Measurements from ENCODE around the gene DUS2. TPM values are rescaled to one million over a fixed set of nuclear protein-coding genes. Genes with fewer than 3 reads are reported as not detected.

Gene DUS2
- total and polyA plus RNA-seq, 9 of the 15 experiments (the other 6 are each of a cell fraction or from before 2014, with no cell fraction given) = 5.8 to 22.5 (median 20.6) TPM

- H3K4me1 ChIP-seq (replicated peaks in 1 of 2; ENCODE audit: control insufficient read depth in 2 of 2, insufficient read depth in 2 of 2, low read length in 2 of 2) = peaks cover 14 to 27% of the 10 kb centered on the region in 2 experiments
- no peak for DNase-seq (ENCODE audit: extremely low read depth in 1 of 4, low spot score in 3 of 4)
- H3K36me3 ChIP-seq (ENCODE audit: control insufficient read depth, insufficient read depth, low read length) = no peaks in the 10 kb centered on the region
- ChIA-PET CTCF (ENCODE audit: low intra/inter-chr PET ratio) (no interaction called here), POLR2A (interaction anchor here (0.7 to 1.5 kb wide), 3 partner anchors 9 to 16 kb away, joined by 3 to 4 read pairs (median 3); no protein-coding TSS in a partner anchor)
- H3K27ac ChIP-seq (ENCODE audit: extremely low read depth, low read depth, low read length) = no peak overlapping the region
- H3K27me3 ChIP-seq (ENCODE audit: control insufficient read depth in 2 of 2, insufficient read depth in 2 of 2, low read length in 2 of 2) = peaks cover 0 to 4% of the 10 kb centered on the region in 2 experiments; a peak in 1 of 5 replicates
- H3K9ac ChIP-seq (ENCODE audit: insufficient read depth in 1 of 2, low read depth in 2 of 2, low read length in 2 of 2) = no peak overlapping the region
- WGBS (ENCODE audit: insufficient coverage, low coverage, missing lambda C conversion rate) = 82% methylated on average over 38 of the region's 49 CpGs
- no peaks in the 10 kb centered on the region for H3K79me2 ChIP-seq (ENCODE audit: control insufficient read depth, insufficient read depth, low read length)
- H3K4me3 ChIP-seq = no peak overlapping the region
- intact Hi-C loops (cut with micrococcal nuclease) = no loop called here
- H3K9me3 ChIP-seq (replicated peaks; ENCODE audit: control insufficient read depth, insufficient read depth, low read depth, low read length) = no peaks in the 10 kb centered on the region
- TF ChIP-seq ERF (CRISPR knock-in tag; IDR thresholded peaks at IDR 0.05) (no peak), ZBTB33 (CRISPR knock-in tag; IDR thresholded peaks at IDR 0.05) (0 out of 2 replicates have a peak, but pooled peaks have one; percentile 25)
- no peak for ATAC-seq
- no peak overlapping the region for H3K4me2 ChIP-seq (ENCODE audit: insufficient read depth, low read length)
- no peaks in the 10 kb centered on the region for H4K20me1 ChIP-seq (replicated peaks; ENCODE audit: control insufficient read depth, insufficient read depth, low read length)
- FAIRE-seq = no peak
- no peak overlapping the region for H2AFZ ChIP-seq (ENCODE audit: low read depth, low read length)
- no peaks in the 10 kb centered on the region for H3K9me1 ChIP-seq (ENCODE audit: control insufficient read depth, insufficient read depth, low read length)
- in situ Hi-C loops (cut with MboI) = no loop called here
- no TSS peak for BruUV-seq (replicated peaks)
Observed at GRCh38 chr16:67982011-67982696, 40.9 kb upstream of the DUS2 start.
